HG03280 (cell line): ENCODE results near the gene CCDC92B.
"Not testable (repeated sequence)": the region's sequence is repeated elsewhere in the genome, so short reads cannot be mapped to it uniquely, and the experiment has no call there.

Experiments used
- ATAC-seq: cut with Tn5 transposase; IDR thresholded peaks from one replicate; pipeline ENCODE4 v1.9.1; 2021; ENCODE audit warnings: mild to moderate bottlenecking, moderate library complexity; ENCODE audit not compliant: unreplicated experiment

Gene CCDC92B

DNA sequence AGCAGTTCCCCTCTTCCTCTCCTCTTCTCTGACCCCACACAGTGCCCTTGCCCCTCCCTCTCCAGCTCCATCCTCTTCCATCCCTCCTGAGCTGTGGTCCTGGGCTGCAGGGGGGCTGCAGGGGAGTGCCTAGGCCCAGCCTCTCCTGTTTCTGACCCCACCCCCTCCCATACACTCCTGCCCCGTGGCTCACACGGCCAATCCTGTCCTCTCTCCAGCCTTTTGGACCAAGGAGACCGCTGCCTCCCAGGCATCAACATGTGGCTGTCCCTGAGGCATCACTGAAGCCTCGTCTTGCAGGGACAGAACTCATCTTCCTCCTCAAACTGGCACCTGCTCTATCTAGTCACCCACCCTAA lies 44.6 kb downstream of the CCDC92B start:
- no peak for ATAC-seq

- ATAC-seq = no peak
These were observed 45.2 kb downstream of the CCDC92B start for GRCh38 chr17:2704031-2704889.

DNA sequence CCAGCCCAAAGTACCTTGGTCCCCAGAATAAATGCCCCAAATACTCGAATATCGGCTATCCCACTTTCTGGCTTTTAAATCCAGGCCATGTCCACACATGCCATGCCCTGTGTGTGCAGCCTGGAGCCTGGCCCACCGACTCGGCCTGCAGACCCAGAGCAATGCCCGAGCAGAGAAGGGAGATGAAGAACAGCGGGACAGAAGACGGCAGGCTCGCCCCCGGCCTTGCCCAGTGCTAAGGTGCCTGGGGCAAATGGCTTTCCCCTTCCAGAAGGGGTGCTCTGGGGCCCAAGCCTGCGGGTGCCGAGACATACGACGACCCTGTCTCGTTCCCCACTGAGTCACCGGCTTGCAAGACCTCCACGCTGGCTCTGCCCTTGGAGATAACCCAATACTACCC lies 45.8 kb downstream of the CCDC92B start:
- ATAC-seq = no peak

GRCh38 chr17:2703181-2703580 lies 46.3 kb downstream of the CCDC92B start:
- no peak for ATAC-seq

- ATAC-seq = no peak
These were observed 47.3 kb downstream of the CCDC92B start for GRCh38 chr17:2701996-2702741.

- ATAC-seq = no peak
These were observed 48.1 kb downstream of the CCDC92B start for GRCh38 chr17:2701161-2701995.

DNA sequence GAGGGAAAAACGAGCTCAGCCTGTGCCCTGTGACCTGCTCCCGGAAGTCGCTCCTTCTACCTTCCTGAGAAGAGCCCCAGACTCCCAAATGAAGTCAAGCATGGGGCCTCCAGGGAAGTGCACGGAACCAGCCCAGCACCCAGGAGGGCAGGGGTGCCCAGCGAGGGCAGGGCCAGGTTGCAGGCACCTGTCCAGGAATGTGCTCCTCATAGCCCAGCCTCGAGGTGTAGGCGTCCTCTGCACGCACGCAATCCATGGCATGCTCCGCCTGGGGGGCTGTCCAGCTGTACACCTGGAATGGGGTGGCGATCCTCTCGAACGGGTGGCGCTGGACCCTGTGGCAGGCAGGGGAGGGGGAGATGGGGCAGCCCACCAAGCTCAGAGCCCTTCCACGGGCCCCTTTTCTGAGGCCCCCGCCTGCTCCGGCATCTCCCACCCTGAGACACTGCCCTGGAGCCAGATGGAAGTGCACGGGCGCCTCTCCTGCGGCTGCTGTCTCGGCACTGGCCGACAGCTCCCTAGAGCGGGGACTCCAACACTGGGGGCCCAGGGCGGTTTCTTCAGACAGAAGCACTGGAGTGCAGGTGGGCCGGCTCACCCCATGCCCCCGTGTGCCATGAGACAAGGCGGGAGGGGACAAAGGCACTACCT lies 48.8 kb downstream of the CCDC92B start:
- no peak for ATAC-seq

DNA sequence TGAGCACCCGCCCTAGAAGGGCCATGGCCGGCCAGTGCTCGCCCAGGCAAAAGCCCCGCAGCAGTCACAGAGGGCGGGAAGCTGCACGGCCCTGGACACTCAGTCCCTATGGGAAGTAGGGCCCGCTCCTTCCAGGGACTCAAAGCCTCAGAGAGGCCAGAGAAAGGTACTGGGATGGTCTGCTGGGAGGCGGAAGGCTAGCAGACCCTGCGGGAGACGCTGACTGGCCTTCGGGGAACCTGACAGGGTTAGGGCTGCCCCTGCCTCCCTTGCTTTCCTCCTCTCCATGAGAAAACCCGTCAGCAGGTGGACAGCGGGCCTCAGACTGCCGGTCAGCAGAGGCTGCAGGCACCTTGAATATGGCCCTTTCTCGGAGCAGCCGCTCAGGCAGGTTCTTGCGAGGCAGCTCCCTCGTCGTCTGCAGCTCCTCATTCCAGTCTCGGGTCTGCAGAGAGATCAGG lies 49.4 kb downstream of the CCDC92B start:
- ATAC-seq = no peak

DNA sequence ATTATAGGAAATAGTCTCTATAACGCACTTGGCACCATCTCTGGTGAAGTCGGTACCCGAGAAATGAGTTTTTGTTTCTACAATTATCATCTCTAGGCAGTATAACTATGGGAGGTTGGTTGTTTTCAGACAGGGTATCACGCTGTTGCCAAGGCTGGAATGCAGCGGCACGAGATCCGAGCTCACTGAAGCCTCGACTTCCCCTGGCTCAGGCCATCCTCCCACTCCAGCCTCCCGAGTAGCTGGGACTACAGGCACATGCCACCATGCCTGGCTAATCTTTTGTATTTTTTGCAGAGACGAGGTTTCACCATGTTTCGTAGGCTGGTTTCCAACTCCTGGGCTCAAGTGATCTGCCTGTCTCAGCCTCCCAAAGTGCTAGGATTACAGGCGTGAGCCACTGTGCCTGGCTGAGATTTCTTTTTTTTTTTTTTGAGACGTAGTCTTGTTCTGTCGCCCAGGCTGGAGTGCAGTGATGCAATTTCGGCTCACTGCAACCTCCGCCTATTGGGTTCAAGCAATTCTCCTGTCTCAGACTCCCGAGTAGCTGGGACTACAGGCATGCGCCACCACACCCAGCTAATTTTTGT lies 50.1 kb downstream of the CCDC92B start:
- ATAC-seq = not testable (repeated sequence)

GRCh38 chr17:2697611-2698162 lies 51.8 kb downstream of the CCDC92B start:
- no peak for ATAC-seq

DNA sequence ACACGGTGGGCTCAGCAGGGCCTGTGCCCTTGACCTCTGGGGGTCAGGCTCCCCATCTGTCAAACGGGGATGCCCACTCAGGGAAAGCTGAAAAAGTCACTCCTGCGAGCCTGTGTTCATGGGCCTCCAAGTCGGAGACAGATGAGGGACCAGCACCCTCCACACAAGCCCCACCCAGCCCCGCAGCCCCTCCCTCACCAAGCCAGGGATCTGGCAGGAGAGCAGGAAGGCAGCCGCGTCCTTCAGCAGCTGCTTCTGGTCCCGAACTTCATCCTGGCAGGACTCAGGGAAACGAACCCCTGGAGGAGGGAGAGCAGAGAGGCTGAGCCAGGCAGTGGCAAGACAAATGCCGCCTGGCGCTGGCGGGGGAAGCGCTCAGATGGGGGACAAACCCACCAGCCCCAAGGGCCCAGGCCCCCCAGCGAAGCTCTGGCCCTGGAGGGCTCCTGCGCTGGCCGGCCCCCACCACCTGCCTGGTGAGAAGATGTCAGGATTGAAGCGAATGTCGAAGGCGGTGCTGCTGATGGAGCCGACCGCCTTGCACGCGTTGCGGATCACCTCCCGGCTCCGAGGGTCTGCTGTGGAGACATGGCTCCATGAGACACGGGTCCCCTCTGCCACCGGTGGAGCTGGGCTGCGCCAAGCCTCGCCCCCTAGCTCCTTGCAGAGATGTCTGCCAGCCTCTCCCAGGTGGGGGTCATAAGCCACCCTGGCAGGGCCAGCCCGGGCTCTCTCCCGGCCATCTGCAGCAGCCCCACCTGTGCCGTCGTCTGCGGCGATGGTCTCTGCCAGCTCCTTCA lies 53.3 kb downstream of the CCDC92B start:
- ATAC-seq = no peak

GRCh38 chr17:2695243-2695960 lies 54.0 kb downstream of the CCDC92B start:
- ATAC-seq = no peak

- no peak for ATAC-seq
These were observed 54.8 kb downstream of the CCDC92B start for GRCh38 chr17:2694381-2695242.

GRCh38 chr17:2693561-2694380 lies 55.7 kb downstream of the CCDC92B start:
- no peak for ATAC-seq

- no peak for ATAC-seq
These were observed 56.7 kb downstream of the CCDC92B start for GRCh38 chr17:2692781-2693135.

- ATAC-seq = no peak
These were observed 57.3 kb downstream of the CCDC92B start for GRCh38 chr17:2691965-2692780.
